Gastroesophageal sphincter (tissue), 3 donors: Measurements from ENCODE around the gene ZNF792.

Experiments
- CTCF ChIP-seq, 4 experiments: fragments of 200-600 bp in 2 of 4; fragments of 450-650 bp in 2 of 4; sonication (generic) in 1 of 4; IDR thresholded peaks; one replicate each; pipeline ENCODE4 v1.5.1; 2017 to 2019; ENCODE audit warnings: antibody characterized with exemption in 4 of 4, mild to moderate bottlenecking in 2 of 4, moderate library complexity in 2 of 4
- POLR2A ChIP-seq, 2 donors: fragments of 450-650 bp; IDR thresholded peaks; one replicate each; pipeline ENCODE4 v1.6.1; 2017; ENCODE audit warnings: antibody characterized with exemption in 2 of 2, mild to moderate bottlenecking in 2 of 2, moderate library complexity in 1 of 2

DNA sequence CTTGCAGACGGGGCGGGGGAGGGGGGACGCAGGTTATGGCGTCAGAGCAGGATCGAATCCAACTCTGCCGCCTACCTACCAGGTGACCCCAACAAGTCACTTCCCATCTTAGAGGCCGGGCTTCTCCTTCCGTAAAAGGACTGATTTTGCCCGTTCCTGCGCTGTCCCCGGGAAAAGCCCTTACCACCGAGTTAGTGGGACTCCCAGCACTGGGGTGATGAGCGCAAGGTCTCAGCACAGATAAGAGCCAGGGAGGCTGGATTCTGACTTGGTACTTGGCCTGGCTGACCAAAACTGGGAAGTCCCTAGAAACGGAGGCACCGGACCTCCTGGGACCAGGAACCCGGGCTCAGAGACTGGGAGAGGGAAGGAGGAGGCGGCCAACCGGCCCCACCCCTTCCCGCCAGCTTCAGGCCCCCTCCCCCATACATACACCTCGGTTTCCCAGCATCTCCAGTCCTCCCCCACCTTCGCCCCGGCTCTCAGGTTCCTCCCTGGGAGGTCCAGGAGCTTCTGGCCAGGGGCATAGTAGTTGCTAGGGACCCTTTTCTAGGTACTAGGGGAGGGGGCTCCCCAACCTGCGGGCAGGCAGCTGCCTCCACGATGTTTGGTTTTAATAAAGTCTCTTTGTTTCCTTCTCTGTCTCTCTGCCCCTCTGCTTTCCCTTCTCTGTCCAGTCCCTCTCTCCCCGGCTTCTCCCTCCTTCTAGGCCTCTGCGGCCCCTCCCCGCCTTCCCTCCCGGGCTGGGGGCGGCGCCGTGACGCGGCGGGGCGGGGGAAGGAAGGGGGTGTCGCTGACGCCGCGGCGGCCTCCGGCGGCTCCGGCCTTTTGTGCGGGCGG lies 35.7 kb upstream of the ZNF792 start, which contains the start of gene GRAMD1A:
- TF ChIP-seq POLR2A (IDR thresholded peaks at IDR 0.05) = peak; percentile 17 to 79
- TF ChIP-seq CTCF (IDR thresholded peaks at IDR 0.05) = no peak
